ENCODE results near the gene PI4KB.

DNA sequence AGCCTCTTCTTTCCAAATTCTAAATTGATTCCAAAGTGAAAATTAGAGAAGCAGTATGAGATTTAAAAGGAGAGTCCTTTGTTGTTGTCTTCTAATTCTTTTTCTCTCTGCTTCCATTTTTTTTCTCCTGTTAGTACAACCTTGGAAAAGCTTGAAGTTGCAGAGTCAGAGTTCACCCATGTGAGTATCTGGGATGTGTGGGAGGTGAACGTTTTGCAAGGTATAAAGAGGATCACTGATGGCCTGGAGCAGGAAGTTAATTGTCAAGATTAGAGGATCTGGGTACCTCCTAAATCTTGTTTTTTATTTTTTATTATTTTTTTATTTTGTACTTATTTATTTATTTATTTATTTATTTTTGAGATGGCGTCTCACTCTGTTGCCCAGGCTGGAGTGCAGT is 80.4 kb downstream of the PI4KB start:
- TF ChIP-seq, protein P1, sequence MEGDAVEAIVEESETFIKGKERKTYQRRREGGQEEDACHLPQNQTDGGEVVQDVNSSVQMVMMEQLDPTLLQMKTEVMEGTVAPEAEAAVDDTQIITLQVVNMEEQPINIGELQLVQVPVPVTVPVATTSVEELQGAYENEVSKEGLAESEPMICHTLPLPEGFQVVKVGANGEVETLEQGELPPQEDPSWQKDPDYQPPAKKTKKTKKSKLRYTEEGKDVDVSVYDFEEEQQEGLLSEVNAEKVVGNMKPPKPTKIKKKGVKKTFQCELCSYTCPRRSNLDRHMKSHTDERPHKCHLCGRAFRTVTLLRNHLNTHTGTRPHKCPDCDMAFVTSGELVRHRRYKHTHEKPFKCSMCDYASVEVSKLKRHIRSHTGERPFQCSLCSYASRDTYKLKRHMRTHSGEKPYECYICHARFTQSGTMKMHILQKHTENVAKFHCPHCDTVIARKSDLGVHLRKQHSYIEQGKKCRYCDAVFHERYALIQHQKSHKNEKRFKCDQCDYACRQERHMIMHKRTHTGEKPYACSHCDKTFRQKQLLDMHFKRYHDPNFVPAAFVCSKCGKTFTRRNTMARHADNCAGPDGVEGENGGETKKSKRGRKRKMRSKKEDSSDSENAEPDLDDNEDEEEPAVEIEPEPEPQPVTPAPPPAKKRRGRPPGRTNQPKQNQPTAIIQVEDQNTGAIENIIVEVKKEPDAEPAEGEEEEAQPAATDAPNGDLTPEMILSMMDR (conservative IDR thresholded peaks at IDR 0.05; ENCODE audit: low read length) = no peak
- TF ChIP-seq EZH2phosphoT487 (IDR thresholded peaks at IDR 0.05; ENCODE audit: borderline replicate concordance, low read depth, low read length) = no peak
